H1 (cell line): ENCODE measurements around the gene GRB14. TPM values are rescaled to one million over a fixed set of nuclear protein-coding genes. Genes with fewer than 3 reads are reported as not detected.

ENCODE experiments used
- BACH1 ChIP-seq: IDR thresholded peaks from 2 replicates; pipeline ENCODE4 v1.6.1; 2012; ENCODE audit warnings: low read length, improper control_type of control experiment
- CHD7 ChIP-seq: fragments of 300-600 bp; sonication (generic); IDR thresholded peaks from 2 replicates; pipeline ENCODE4 v1.7.1; 2012; ENCODE audit warnings: low read length, moderate library complexity, mild to moderate bottlenecking, inconsistent platforms; ENCODE audit not compliant: insufficient replicate concordance
- SIX5 ChIP-seq: IDR thresholded peaks from 2 replicates; pipeline ENCODE4 v1.6.1; 2011; ENCODE audit warnings: mild to moderate bottlenecking, low read depth, low read length
- SP4 ChIP-seq: IDR thresholded peaks from 2 replicates; pipeline ENCODE4 v1.6.1; 2012; ENCODE audit warnings: low read length, inconsistent platforms
- polyA plus RNA-seq, 7 experiments: library from polyadenylated mRNA; depleted of rRNA in 3 of 7; stranded (reverse) in 5 of 7; unstranded in 2 of 7; fragments of >200 nt in 5 of 7; fragments of 200-250 nt in 2 of 7; gene quantifications; 1 replicate in 5 of 7; 2 replicates in 1 of 7; 4 replicates in 1 of 7; pipeline versions ENCODE4 v1.2.1 to v1.2.3, GENCODE V29; 2011 to 2013; ENCODE audit warnings: missing spikeins in 2 of 7, mixed read lengths in 2 of 7
- total RNA-seq: library from RNA; stranded (reverse); fragmentation: NEBNext Ultra II Directional; extraction: Animal tissue kit (Norgen Biotek cat#: 25700); gene quantifications from 2 replicates; pipeline ENCODE4 v1.2.1, GENCODE V29; 2021
- TF ChIP-seq, protein P1 (sequence below): IDR thresholded peaks from 2 replicates; pipeline ENCODE4 v1.6.1; 2012; ENCODE audit warnings: inconsistent platforms

GRB14 gene
- total and polyA plus RNA-seq, 2 of the 8 experiments (the other 6 are each of a cell fraction or from before 2014, with no cell fraction given): 2.5 to 11.6 TPM

DNA sequence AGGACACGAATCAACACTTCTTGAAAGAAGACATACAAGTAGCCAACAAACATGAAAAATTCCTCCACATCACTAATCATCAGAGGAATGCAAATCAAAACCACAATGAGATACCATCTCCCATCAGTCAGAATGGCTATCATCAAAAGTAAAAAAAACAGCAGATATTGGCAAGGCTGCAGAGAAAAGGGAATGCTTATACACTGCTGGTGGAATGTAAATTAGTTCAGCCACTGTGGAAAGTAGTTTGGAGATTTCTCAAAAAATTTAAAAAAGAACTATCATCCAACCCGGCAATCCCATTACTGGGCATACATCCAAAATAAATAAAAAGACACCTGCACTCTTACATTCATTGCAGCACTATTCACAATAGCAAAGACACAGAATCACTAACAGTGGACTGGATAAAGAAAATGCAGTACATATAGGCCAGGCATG, 78.7 kb downstream of the GRB14 start (continued):
- TF ChIP-seq SIX5 (no peak), BACH1 (no peak), SP4 (no peak), CHD7 (no peak)
- TF ChIP-seq, protein P1, sequence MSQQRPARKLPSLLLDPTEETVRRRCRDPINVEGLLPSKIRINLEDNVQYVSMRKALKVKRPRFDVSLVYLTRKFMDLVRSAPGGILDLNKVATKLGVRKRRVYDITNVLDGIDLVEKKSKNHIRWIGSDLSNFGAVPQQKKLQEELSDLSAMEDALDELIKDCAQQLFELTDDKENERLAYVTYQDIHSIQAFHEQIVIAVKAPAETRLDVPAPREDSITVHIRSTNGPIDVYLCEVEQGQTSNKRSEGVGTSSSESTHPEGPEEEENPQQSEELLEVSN: no peak
- TF ChIP-seq, all 59 proteins: peak for 0
